ENCODE data around the gene ALDH3A2.

DNA sequence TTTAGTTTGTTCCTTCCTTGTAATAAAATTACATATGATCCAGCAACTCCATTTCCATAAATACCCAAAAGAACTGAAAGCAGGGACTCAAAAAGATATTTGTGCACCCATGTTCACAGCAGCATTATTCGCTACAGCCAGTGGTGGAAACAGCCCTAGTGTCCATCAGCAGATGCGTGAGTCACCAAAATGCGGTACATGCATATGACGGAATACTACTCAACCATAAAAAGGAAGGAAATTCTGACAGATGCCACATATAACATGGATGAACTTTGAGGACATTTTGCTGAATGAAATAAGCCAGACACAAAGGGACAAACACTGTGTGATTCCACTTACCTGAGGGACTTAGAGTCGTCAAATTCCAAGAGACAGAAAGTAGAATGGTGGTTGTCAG, 76.9 kb downstream of the ALDH3A2 start:
- TF ChIP-seq ZNF830 (tag by site-specific recombination; IDR thresholded peaks at IDR 0.05; ENCODE audit: low read depth) (no peak), ZFP41 (tag by site-specific recombination; IDR thresholded peaks at IDR 0.05; ENCODE audit: borderline replicate concordance) (no peak), ZNF530 (tag by site-specific recombination; IDR thresholded peaks at IDR 0.05; ENCODE audit: low read depth) (no peak)
